HG03521 (cell line): ENCODE measurements around the gene ANKS1A.

Experiments used
- ATAC-seq: cut with Tn5 transposase; IDR thresholded peaks from one replicate; pipeline ENCODE4 v1.9.1; 2021; ENCODE audit warnings: mild to moderate bottlenecking, moderate library complexity; ENCODE audit not compliant: unreplicated experiment

The ANKS1A gene

GRCh38 chr6:35080016-35080680, 191.1 kb downstream of the ANKS1A start:
- no peak for ATAC-seq

GRCh38 chr6:35080821-35081425, 191.9 kb downstream of the ANKS1A start:
- ATAC-seq: no peak

GRCh38 chr6:35081426-35081851, 192.4 kb downstream of the ANKS1A start:
- no peak for ATAC-seq

GRCh38 chr6:35082046-35082732, 193.1 kb downstream of the ANKS1A start:
- no peak for ATAC-seq

- no peak for ATAC-seq
Observed at GRCh38 chr6:35082733-35083403, 193.8 kb downstream of the ANKS1A start.

- ATAC-seq: no peak
Observed at GRCh38 chr6:35083507-35083906, 194.5 kb downstream of the ANKS1A start.

GRCh38 chr6:35084041-35084491, 195.0 kb downstream of the ANKS1A start:
- no peak for ATAC-seq

- no peak for ATAC-seq
Observed at GRCh38 chr6:35084511-35085203, 195.6 kb downstream of the ANKS1A start.

- no peak for ATAC-seq
Observed at GRCh38 chr6:35085359-35086281, 196.6 kb downstream of the ANKS1A start.

GRCh38 chr6:35086282-35086632, 197.2 kb downstream of the ANKS1A start:
- no peak for ATAC-seq

- no peak for ATAC-seq
Observed at GRCh38 chr6:35086636-35087360, 197.7 kb downstream of the ANKS1A start.

GRCh38 chr6:35087361-35088280, 198.6 kb downstream of the ANKS1A start:
- no peak for ATAC-seq

GRCh38 chr6:35088281-35089215, 199.5 kb downstream of the ANKS1A start:
- no peak for ATAC-seq

GRCh38 chr6:35089216-35089934, 200.3 kb downstream of the ANKS1A start:
- no peak for ATAC-seq

GRCh38 chr6:35089935-35090505, 201.0 kb downstream of the ANKS1A start:
- ATAC-seq: no peak

GRCh38 chr6:35090734-35091133, 201.7 kb downstream of the ANKS1A start:
- ATAC-seq: no peak
